NCI-H2196 (cell line): ENCODE data around the gene PPIG.
A peak's percentile ranks its signal among the peaks of the same experiment; 100 is the strongest.
"Not testable (repeated sequence)": the region's sequence is repeated elsewhere in the genome, so short reads cannot be mapped to it uniquely, and the experiment has no call there.

Source experiments
- DNase-seq: peaks from one replicate; lab custom pipeline; 2025; ENCODE audit not compliant: unreplicated experiment; lab: John Stamatoyannopoulos, UW

PPIG gene

DNA sequence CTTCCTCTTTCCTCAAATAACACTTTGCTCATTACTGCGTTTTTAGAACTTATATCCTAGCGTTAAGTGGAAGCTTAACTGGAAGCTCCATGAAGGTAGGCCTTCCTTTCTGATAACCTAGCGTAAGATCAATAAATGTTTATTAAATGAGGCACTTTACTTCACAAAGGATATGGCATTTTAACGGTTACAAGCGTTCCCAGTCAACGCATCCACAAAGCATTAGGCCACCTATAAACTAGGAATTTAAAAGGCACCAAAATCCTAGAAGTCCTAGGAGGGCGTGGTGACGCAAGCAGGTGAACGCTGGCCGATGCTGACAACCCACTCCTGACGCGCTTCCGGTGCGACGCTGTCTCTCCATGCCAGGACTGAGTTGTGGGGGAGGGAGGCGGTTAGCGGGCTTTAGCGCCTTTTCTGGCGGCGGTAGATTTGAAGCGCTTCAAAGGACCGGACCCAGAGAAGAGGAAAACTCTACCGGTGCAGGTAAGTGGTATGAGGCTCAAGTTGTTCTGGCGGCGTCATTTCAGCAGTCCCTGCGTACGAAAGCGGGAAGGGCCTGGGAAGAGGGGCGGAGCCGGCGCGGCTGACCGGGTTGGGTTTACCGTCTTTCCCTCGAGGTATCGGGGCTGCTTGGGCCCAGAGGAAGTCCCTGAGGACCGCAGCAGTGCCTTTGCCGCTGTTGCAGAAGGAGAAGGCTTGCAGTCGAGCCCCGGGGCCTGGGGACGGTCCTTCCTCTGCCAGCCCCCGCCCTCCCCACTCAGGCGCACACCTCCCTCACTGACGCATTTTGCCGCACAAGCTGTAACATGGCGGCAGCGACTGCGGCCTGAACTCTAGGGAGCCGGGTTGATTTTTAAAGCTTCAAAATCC lies at the start of gene PPIG:
Gene PPIG (plus strand): TSS at position 347 of the 873 bp plus-strand sequence. CDS start 19,691 bp downstream, outside the sequence.
- DNase-seq = peak; percentile 92

DNA sequence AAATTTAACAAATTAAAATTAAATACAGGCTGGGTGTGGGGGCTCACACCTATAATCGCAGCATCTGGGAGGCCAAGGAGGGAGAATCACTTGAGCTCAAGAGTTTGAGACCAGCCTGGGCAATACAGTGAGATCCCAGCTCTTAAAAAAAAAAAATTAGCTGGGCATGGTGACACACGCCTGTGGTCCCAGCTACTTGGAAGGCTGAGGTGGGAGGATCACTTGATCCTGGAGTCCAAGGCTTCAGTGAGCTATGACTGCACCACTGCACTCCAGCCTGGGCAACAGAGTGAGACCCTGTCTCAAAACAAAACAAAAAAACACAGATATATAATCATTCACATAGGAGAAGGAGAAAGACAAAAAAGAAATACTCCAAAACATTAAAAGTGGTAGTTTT lies 44.7 kb upstream of the PPIG start:
- DNase-seq = not testable (repeated sequence)

DNA sequence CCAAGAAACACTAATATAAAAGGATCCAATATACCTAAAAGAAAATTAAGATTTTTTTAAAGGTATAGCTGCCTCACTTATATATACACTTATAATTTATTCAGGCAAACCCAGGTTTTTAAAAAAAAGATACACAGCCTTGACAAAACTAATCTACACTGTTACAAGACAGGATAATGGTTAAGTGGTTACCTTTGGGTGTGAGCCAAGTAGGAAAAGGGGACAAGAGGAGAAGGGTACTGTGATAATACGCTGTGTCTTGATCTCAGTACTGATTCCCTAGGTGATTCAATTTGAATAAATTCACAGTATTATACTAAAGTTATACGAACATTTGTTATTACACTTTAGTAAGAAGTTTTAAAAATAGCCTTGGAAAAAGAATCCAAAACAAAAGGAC lies 44.0 kb upstream of the PPIG start:
- no peak for DNase-seq

DNA sequence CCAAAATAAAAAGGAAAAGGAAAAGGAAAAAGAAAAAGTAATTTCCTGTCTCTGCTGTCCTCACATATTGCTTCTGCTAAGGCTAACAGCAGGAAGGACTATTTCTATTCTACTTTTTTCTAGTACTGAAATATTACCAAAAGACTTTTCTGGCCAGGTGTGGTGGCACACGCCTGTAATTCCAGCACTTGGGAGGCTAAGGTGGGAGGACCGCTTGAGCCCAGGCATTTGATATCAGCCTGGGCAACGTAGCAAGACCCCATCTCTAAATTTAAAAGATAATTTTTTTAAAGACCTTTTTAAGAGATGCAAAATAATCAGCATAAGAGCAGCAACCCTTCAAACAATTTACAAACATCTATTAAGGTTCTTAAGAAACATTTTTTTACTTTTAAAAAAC lies 41.7 kb upstream of the PPIG start:
- DNase-seq = no peak

DNA sequence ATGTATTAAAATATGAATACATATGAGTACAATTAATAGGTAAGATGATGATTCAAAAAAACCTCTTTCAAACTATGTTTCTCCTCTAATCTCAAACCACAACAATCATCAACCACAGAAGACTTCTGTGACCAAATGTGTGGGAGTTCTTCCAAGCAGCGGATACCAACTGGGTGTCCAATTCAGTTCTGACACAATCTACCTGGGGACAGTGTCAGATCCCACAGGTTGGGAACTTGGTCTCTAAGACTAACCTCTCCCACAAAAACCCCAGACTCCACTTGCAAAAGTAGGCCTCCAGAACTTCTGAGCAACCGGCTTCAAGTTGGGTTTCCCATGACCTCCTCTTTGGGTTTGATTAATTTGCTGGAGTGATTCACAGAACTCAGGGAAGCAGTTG lies 37.4 kb upstream of the PPIG start:
- DNase-seq = no peak

DNA sequence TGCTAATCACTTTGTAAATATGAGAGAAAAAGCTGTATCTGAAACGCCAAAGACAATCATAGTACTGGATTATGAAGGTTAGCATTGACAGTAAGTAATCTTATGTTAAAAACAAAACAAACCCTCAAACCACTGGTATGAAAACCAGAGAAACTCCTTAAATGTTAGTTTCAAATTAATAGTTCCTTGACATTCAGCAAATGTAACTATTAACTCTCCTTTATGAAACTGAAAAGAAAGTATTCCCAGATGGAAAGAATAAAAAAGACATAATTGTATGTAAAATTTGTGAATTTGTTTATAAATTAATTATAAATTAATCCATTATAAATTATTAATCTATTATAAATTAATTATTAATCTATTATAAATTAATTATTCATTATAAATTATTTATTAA lies 22.8 kb upstream of the PPIG start:
- no peak for DNase-seq

DNA sequence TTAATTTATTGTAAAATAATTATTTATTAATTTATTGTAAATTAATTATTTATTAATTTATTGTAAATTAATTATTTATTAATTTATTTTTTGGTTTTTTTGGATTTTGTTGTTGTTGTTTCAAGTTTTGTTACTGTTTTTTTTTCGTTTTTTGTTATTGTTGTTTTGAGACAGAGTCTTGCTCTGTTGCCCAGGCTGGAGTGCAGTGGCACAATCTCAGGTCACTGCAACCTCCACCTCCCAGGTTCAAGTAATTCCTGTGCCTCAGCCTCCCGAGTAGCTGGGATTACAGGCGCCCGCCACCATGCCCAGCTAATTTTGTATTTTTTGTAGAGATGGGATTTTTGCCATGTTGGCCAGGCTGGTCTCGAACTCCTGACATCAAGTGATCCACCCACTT lies 22.1 kb upstream of the PPIG start:
- DNase-seq = not testable (repeated sequence)

DNA sequence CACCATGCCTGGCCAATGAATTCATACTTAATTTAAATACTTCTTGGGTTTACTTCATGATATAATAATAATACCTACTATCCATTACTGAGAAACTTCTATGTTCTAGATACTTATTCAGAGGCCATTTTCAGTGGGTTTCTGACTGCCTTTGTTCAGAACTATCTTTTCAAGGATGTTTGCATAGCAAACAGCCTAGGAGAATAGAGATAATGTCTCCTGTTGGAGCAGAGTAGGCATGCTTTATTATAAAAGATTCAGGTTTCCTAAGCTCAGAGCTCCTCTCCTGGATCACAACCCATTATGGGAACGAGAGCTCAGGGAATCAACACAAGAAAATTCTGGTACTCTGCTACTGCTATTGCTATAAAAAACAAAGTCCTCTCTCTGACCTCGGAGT lies 21.6 kb upstream of the PPIG start:
- no peak for DNase-seq

DNA sequence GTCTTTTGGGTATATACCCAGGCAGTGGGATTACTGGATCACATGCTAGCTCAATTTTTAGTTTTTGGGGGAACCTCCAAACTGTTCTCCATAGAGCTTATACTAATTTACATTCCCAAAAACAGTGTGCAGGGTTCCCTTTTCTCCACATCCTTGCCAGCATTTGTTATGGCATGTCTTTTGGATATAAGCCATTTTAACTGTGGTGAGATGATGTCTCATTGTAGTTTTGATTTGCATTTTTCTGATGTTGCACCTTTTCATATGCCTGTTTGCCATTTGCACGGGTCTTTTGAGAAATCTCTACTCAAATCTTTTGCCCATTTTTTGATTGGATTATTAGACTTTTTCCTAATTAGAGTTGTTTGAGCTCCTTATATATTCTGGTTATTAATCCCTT lies 18.5 kb upstream of the PPIG start:
- no peak for DNase-seq

DNA sequence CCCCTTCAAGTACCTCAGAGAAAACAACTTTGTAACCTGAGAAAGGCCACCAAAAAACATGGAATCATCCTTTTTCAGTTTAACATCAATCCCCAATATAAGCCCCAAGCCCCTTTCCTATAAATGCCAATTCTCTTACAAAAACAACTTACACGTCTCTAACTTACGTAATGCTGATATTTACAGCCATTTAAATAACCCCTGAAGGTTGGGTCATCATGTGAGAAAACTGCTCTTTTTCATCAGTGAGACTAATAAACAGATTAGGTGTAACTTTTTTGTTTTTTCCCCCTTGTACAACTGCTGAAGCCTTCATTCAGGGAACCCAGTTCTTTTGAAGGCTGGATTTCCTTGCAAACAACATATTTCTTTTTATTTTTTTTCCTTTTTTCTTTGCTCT lies 14.2 kb upstream of the PPIG start:
- DNase-seq = no peak

DNA sequence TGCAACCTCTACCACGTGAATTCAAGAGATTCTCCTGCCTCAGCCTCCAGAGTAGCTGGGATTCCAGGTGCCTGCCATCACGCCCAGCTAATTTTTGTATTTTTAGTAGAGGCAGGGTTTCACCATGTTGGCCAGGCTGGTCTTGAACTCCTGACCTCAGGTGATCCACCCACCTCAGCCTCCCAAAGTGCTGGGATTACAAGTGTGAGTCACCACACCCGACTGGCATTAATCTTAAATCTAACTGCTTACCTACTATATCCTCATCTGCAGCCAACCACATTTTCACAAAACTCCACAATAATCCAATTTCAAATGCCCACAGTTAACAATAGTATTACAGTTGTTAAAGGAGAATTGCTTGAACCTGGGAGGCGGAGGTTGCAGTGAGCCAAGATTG lies 13.4 kb upstream of the PPIG start:
- not testable (repeated sequence) for DNase-seq

DNA sequence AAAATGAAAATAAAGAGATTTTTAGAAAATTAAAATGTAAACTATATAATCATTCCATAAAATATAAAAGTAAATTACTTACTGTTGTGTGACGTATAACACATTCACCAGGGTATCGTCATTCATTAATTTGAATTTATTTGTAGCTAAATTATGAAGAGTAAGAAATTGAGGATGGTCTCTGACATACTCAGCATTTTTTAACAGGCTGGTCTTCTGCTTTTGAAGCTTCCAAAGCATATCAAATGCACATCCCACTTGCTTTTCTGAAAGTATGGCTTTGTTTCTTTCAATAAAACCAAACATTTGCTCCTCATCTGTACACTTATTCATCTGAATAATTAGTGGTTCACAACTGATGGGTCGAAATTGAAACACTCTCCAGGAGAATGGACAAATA lies 12.6 kb upstream of the PPIG start:
- DNase-seq = no peak

DNA sequence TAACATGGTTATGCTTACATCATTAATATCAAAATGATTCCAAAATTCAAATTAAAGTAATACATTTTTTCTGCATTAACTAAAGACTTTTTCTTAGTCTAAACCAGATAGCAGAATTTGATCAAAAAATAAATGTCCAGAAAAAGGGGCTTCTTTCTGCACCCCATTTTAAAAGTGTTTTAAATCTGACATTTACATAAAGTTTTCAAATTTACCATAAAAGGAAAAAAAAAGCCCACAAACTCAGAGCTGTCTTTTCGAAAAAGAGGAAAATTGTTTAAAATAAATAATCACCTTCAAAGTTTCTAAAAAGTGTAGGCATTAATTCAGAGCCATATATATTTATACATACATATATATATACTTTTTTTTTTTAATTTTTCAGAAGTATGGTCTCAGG lies 12.0 kb upstream of the PPIG start:
- DNase-seq = no peak

DNA sequence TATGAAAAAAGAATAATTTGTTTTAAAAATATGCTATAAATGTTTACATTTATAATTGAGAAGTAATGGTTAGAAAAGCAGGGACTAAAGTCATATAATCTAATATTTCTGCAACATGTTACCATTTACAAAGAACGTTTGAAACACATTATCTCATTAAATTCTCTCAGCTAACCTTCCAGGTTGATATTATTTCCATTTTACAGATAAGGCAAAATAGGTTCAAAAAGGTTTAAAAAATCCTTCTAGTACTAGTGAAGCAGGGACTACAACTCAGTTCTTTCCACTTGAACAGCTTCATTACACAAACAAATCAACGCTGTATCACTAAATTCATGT lies 11.4 kb upstream of the PPIG start:
- DNase-seq = no peak

DNA sequence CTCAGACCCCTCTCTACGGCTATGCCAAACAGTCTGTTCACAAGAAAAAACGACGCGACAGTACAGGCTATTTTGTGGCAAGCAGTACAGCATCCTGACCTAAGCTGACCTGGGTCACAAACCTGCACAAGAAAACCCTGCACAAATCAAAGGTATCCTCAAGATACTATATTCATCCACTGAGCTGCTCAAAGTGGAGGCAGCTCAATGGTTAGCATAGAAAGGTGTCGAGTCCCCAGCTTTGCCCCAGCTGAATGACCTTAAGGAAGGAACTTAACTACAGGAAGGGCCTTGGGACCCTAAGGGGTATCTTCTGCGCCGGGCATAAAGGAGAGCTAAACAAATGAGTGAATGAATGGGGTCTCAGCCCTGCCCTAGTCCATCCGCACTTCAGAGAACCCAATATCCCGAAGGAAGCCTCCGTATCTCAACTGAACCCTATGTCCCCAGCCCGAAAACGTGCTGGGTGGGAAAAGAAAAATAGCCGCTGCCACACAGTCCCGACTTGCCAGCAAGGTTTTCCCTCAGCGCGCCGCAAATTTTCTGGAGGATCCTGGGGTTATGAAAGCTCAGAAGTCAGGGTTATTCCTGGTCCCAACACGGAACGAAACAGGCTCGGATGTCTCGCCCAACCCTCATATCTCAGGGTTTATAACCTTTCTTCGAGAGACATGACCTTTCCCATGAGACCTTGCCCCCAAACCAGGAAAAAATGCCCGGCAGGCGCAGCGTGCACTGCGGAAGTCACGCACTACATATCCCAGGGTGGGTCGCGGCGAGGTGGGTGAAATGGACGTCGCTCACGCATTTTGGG lies 10.8 kb upstream of the PPIG start, which contains the start of gene FASTKD1:
Gene FASTKD1 (minus strand): TSS at position 706 of the 814 bp plus-strand sequence. CDS start 1,836 bp downstream, outside the sequence.
- peak; percentile 93 for DNase-seq

DNA sequence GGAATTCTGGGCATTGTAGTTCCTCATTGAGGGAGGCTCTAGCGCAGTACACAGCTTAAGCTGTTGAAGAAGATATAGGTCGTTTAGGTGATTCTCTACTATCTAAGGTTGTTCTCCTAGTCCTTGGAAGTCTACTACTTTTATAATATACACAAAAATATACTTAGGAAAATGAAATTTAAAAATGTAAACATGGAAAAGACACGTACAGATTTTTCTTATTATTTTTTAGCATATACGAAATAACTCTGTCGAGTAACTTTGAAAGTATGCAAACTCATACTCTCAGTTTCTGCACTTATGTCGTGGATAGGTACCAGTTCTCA lies 10.2 kb upstream of the PPIG start:
- DNase-seq = no peak

DNA sequence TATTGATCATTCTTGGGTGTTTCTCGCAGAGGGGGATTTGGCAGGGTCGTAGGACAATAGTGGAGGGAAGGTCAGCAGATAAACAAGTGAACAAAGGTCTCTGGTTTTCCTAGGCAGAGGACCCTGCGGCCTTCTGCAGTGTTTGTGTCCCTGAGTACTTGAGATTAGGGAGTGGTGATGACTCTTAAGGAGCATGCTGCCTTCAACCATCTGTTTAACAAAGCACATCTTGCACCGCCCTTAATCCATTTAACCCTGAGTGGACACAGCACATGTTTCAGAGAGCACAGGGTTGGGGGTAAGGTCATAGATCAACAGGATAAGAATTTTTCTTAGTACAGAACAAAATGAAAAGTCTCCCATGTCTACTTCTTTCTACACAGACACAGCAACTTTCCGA lies 9.6 kb upstream of the PPIG start:
- not testable (repeated sequence) for DNase-seq

DNA sequence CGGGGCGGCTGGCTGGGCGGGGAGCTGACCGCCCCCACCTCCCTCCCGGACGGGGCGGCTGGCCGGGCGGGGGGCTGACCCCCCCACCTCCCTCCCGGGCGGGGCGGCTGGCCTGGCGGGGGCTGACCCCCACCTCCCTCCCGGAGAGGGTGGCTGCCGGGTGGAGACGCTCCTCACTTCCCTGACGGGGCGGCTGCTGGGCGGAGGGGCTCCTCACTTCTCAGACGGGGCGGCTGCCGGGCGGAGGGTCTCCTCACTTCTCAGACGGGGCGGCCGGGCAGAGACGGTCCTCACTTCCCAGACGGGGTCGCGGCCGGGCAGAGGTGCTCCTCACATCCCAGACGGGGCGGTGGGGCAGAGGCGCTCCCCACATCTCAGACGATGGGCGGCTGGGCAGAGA lies 8.9 kb upstream of the PPIG start:
- not testable (repeated sequence) for DNase-seq

DNA sequence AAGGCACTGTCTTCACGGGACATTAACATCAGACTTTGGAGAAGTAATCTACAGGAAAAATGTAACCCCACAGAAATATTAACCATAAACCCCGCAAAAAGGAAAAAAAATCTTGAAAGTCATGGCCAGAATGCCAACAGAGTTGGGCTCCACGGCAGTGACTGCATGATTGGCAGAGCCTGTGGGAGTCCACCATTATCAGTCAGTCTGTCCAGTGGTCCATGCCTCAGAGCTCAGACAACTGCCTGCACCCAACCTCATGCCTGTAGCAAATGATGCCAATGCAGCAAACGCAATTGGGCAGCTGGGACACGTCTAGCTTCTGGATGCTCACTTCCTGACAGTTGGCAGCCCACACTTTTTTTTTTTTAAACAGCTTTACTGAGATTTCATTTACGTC lies 5.1 kb upstream of the PPIG start:
- no peak for DNase-seq

DNA sequence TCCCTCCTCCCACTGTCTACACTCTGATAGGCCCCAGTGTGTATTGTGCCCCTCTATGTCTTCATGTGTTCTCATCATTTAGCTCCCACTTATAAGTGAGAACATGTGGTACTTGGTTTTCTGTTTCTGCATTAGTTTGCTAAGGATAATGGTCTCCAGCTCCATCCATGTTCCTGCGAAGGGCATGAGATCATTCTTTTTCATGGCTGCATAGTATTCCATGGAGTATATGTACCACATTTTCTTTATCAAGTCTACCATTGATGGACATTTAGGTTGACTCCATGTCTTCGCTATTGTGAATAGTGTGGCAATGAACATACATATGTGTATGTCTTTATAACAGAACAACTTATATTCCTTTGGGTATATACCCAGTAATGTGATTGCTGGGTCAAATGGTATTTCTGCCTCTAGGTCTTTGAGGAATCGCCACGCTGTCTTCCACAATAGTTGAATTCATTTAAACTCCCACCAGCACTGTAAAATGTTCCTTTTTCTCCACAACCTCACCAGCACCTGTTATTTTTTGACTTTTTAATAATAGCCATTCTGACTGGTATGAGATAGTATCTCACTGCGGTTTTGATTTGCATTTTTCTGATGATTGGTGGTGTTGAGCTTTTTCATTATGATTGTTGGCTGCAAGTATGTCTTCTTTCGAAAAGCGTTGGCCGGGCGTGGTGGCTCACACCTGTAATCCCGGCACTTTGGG lies 1.4 kb upstream of the PPIG start:
- not testable (repeated sequence) for DNase-seq

DNA sequence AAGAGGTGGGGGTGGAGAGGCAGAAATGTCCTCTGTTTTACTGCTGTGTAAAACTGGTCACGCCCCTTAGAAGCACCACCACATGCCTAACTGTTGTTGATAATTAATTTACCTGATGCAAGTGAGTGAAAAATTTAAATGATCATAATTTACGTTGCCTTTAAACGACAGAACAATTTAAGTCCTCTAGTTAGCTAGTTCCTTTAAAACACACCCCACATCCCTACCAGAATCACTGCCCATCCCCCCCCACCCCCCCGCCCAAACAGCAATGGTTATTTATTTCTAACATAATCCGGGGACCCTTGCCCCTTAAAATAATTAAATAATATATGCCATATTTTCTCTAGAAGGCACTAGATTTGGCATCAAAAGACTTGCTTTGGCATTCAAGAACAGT lies 633 bp upstream of the PPIG start:
- no peak for DNase-seq

DNA sequence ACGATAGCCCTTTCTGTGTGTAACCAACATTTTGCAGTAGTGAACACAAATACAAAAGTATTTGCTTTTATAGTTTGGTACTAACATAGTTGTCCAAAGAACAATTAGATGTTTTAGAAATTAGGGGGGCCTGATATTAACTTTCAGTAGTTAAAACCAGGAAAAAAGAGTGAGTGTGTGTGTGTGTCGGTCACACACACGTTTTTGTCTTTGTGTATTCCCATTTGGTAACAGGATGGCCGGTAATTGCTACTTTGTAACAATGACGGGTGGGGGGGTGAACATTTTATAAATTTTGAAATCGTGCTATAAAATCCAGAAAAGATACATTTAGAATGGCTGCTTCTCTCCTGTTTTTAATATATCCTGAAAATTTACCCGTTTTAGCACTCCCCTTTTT lies 1.5 kb downstream of the PPIG start:
- no peak for DNase-seq
